Activated CD8-positive, alpha-beta memory T cell treated with anti-CD3 and anti-CD28 coated beads, Interleukin-2, amount 10 ng/mL, durations not matched to agents 7 days and 5 days (primary cell): ENCODE results near the gene DR1. TPM values are rescaled to one million over a fixed set of nuclear protein-coding genes. Genes with fewer than 3 reads are reported as not detected.
"Not testable (repeated sequence)": the region's sequence is repeated elsewhere in the genome, so short reads cannot be mapped to it uniquely, and the experiment has no call there.

Experiments
- ATAC-seq: fragments of 150-1000 bp; cut with Tn5 transposase; one replicate; pipeline ENCODE4 v1.10.0; 2021; ENCODE audit warnings: moderate library complexity
- CTCF ChIA-PET: fragments of 350-600 bp; sonication (Branson Sonifier 250); formaldehyde crosslinking; loops from one replicate; lab custom pipeline; 2021; ENCODE audit warnings: antibody characterized with exemption; lab: Charles Lee
- DNase-seq: peaks from one replicate; pipeline ENCODE4 v3.0.0-alpha.2; 2020
- H3K27ac Mint-ChIP-seq: one replicate; pipeline ENCODE4 v1.8.0; 2021; ENCODE audit warnings: mild to moderate bottlenecking, mixed read lengths
- H3K27me3 Mint-ChIP-seq: one replicate; pipeline ENCODE4 v1.8.0; 2021; ENCODE audit warnings: mixed read lengths
- H3K36me3 Mint-ChIP-seq: one replicate; pipeline ENCODE4 v1.8.0; 2021; ENCODE audit warnings: mild to moderate bottlenecking, mixed read lengths
- H3K4me1 Mint-ChIP-seq: one replicate; pipeline ENCODE4 v1.8.0; 2021; ENCODE audit warnings: mixed read lengths
- H3K4me3 Mint-ChIP-seq: one replicate; pipeline ENCODE4 v1.8.0; 2021; ENCODE audit warnings: mild to moderate bottlenecking, moderate library complexity, mixed read lengths
- H3K9me3 Mint-ChIP-seq: one replicate; pipeline ENCODE4 v1.8.0; 2022; ENCODE audit warnings: low read depth, mixed read lengths
- total RNA-seq, 2 experiments: library from RNA; stranded (reverse); gene quantifications; one replicate each; pipeline ENCODE4 v1.2.3, GENCODE V29; 2021

The DR1 gene
- total RNA-seq, 2 experiments from 2014 or later = 87.5 to 106 TPM

DNA sequence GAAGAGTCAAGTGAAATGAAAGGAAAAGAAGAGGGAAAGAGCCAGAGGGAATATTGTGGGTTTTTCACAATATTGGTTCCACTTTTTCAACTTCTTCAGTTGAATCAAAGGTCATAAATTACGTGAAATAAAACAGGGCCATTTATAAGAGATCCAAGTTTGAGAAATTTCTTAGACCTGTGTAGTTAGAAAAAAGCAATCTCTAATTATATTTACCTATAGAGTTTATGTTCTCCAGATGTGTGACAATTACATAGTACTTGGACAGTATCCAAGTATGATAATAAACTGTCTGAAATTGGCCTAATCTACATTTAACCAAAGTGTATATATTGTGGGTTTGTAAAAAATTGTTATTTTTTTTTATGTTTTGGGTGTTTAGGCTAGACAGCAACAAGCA, 14.4 kb downstream of the DR1 start:
- peaks cover 69% of the 10 kb centered on the region for H3K36me3 Mint-ChIP-seq
- no peak overlapping the region for H3K4me3 Mint-ChIP-seq
- no peaks in the 10 kb centered on the region for H3K9me3 Mint-ChIP-seq
- CTCF ChIA-PET = interaction anchor here (2.8 kb wide), 1 partner anchor 56 kb away, joined by 7 read pairs; no protein-coding TSS in a partner anchor
- H3K27ac Mint-ChIP-seq = no peak overlapping the region
- no peaks in the 10 kb centered on the region for H3K27me3 Mint-ChIP-seq
- peaks cover 43% of the 10 kb centered on the region for H3K4me1 Mint-ChIP-seq
- no peak for DNase-seq
- ATAC-seq = no peak

DNA sequence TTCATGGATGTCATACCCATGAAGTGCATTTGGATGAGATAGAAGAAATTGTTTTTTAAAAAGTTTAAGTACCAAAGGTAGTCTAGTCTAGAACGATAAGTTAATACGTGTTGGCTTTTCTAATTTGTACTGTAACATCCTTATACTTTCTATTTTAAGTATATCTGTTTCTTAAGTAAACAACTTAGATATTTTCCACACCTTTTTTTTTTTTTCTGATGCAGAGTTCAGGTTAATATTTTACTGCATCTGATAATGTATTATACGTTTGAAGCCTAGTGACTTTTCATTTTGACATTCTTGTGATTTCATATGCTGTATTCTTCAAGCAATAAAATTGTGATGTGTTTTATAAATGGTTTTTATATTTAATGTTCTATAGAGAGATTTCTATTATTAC, 16.5 kb downstream of the DR1 start:
- no peak overlapping the region for H3K27ac Mint-ChIP-seq
- no peak overlapping the region for H3K4me3 Mint-ChIP-seq
- CTCF ChIA-PET = no interaction called here
- ATAC-seq = no peak
- peaks cover 33% of the 10 kb centered on the region for H3K4me1 Mint-ChIP-seq
- H3K9me3 Mint-ChIP-seq = no peaks in the 10 kb centered on the region
- H3K36me3 Mint-ChIP-seq = peaks cover 57% of the 10 kb centered on the region
- no peak for DNase-seq
- no peaks in the 10 kb centered on the region for H3K27me3 Mint-ChIP-seq

DNA sequence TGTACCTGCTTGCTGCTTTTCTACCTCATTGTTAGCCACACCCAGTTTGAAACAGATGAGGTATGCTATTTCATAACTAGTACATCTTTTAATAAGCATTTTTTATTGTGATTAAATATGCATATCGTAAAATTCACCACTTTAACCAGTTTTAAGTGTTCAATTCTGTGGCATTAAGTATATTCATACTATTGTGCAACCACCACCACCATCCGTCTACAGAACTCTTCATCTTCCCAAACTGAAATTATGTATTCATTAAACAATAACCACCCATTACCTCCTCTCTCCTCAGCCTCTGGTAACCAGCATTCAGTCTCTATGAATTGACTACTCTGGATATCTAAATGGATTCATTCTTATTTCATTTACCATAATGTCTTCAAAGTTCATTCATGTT, 20.1 kb downstream of the DR1 start:
- ATAC-seq (no peak), DNase-seq (no peak)
- Mint-ChIP-seq H3K9me3 (no peaks in the 10 kb centered on the region), H3K27ac (no peak overlapping the region), H3K27me3 (no peaks in the 10 kb centered on the region), H3K4me1 (peaks cover 6% of the 10 kb centered on the region), H3K4me3 (no peak overlapping the region), H3K36me3 (peaks cover 50% of the 10 kb centered on the region)
- CTCF ChIA-PET = no interaction called here

DNA sequence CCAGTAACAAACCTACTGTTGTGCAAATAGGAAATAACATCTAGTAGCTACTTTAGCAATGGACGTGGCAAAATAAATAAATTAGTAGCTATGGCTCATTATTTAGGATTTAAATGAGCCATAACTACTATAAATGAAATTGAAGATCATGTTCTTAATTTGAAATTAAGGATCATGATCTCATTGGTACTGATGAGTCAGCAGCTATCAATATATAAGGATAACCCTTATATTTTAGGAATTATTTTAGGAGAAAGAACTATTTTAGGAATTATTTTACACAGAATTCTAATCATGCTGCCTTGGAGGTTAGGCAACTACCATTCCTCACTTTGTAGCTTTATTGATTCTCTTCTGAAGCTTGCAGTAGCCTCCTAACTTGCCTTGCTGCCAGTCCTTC, 24.0 kb downstream of the DR1 start:
- Mint-ChIP-seq H3K27me3 (no peaks in the 10 kb centered on the region), H3K27ac (no peak overlapping the region), H3K9me3 (peaks cover 2% of the 10 kb centered on the region), H3K4me1 (no peaks in the 10 kb centered on the region), H3K4me3 (no peak overlapping the region), H3K36me3 (peaks cover 49% of the 10 kb centered on the region)
- no peak for DNase-seq
- CTCF ChIA-PET = interaction anchor here (1.1 kb wide), 1 partner anchor 60 kb away, joined by 3 read pairs; no protein-coding TSS in a partner anchor
- no peak for ATAC-seq

DNA sequence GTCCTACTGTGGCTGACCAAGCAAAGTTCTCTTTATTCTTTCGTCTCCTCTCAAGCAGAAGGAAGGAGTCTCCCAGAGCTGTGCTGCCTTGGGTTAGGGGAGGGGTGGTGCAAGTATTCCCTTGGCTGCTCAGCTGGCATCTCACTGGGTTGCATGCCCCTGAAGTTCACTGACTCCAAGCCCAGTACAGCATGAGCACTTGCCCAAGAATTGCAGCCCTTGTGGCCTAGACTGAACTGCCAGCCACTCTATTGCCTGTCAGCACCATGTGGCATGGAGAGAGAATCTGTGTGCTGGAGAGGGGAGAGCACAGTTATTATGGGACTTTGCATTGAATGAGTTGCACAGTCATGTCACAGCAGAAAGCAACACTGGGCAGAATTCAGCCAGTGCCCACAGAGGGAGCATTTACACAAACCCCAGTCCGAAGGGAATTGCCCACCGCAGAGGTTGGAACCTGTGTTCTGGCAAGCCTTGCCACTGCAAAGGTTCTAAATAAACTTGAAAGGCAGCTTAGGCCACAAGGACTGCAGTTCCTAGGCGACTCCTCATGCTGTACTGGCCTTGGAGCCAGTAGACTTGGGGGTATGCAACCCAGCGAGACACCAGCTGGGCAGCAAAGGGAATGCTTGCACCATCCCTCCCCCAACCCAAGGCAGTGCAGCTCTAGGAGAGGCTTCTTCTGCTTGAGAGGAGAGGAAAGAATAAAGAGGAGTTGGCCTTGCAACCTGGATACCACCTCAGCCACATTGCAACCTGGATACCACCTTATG, 28.8 kb downstream of the DR1 start:
- no peaks in the 10 kb centered on the region for H3K4me1 Mint-ChIP-seq
- H3K27me3 Mint-ChIP-seq = no peaks in the 10 kb centered on the region
- H3K9me3 Mint-ChIP-seq = peaks cover 12% of the 10 kb centered on the region
- no peak for DNase-seq
- H3K27ac Mint-ChIP-seq = no peak overlapping the region
- CTCF ChIA-PET = no interaction called here
- no peak overlapping the region for H3K4me3 Mint-ChIP-seq
- no peak for ATAC-seq
- H3K36me3 Mint-ChIP-seq = peaks cover 44% of the 10 kb centered on the region

DNA sequence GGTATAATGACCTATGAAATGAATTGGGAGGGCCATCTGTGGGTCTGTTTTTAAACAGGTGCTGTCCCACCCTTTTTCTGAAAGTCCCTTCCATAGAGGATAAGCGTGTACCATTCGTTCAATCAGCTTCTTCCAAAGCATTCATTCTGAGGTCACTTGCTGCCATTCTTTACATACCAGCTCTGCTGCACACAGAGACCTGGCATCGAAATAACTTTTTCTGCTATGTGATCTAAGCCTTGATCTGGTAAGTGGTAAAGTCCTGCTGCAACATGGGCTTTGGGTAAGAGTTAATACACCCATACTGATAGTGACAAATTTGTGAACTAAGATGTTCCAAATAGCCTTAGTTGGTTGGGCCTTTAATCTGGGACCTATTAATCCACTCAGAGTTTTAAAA, 38.9 kb downstream of the DR1 start:
- ATAC-seq = no peak
- Mint-ChIP-seq H3K9me3 (peaks cover 11% of the 10 kb centered on the region), H3K36me3 (peaks cover 11% of the 10 kb centered on the region), H3K27me3 (peaks cover 2% of the 10 kb centered on the region), H3K4me1 (no peaks in the 10 kb centered on the region), H3K27ac (no peak overlapping the region), H3K4me3 (no peak overlapping the region)
- CTCF ChIA-PET = interaction anchor here (0.9 kb wide), 1 partner anchor 8 kb away, joined by 3 read pairs; no protein-coding TSS in a partner anchor
- no peak for DNase-seq

DNA sequence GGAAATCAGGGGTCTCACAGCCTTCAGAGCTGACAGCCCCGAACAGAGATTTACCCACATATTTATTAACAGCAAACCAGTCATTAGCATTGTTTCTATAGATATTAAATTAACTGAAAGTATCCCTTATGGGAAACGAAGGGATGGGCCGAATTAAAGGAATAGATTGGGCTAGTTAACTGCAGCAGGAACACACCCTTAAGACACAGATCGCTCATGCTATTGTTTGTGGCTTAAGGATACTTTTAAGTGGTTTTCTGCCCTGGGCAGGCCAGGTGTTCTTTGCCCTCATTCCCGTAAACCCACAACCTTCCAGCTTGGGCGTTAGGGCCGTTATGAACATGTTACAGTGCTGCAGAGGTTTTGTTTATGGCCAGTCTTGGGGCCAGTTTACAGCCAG, 40.6 kb downstream of the DR1 start:
- H3K4me1 Mint-ChIP-seq, ATAC-seq, H3K9me3 Mint-ChIP-seq, H3K27ac Mint-ChIP-seq, H3K4me3 Mint-ChIP-seq, DNase-seq, H3K27me3 Mint-ChIP-seq, CTCF ChIA-PET: not testable (repeated sequence)
- H3K36me3 Mint-ChIP-seq = peaks cover 11% of the 10 kb centered on the region

DNA sequence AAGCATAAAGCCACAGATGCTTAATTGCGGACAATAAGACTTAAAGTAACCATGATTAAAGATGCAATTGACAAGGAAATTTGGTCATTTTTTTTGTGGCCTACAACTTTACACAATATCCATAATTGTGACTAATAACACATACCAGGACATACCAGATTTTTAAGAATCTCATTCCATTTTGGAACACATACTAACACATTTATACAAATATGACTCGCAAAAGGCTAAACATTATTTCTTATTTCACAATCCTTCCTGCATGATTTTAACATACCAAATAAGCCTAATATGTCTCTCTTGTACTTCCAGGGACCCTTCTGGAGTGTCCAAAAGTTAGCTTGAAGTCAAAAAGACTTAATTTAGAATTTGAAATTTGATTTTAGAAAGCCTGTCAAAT, 48.8 kb downstream of the DR1 start:
- Mint-ChIP-seq H3K4me1 (no peaks in the 10 kb centered on the region), H3K9me3 (no peaks in the 10 kb centered on the region), H3K27me3 (peaks cover 5% of the 10 kb centered on the region), H3K4me3 (no peak overlapping the region), H3K36me3 (no peaks in the 10 kb centered on the region), H3K27ac (no peak overlapping the region)
- no peak for ATAC-seq
- CTCF ChIA-PET = no interaction called here
- DNase-seq = no peak

DNA sequence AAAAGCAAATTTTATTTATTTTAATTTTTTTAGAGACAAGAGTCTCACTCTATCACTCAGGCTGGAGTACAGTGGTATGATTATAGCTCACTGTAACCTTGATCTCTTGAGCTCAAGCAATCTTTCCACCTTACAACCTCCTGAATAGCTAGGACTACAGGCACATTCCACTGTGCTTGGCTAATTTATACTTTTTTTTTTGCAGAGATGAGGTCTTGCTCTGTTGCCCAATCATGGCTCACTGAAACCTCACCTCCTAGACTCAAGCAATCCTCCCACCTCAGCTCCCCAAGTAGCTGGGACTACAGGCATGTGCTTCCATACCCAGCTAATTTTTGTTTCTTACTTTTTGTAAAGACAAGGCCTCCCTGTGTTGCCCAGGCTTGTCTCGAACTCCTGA, 49.5 kb downstream of the DR1 start:
- CTCF ChIA-PET = no interaction called here
- ATAC-seq = no peak
- Mint-ChIP-seq H3K4me3 (no peak overlapping the region), H3K36me3 (no peaks in the 10 kb centered on the region), H3K9me3 (no peaks in the 10 kb centered on the region), H3K4me1 (no peaks in the 10 kb centered on the region), H3K27ac (no peak overlapping the region), H3K27me3 (peaks cover 2% of the 10 kb centered on the region)
- no peak for DNase-seq

DNA sequence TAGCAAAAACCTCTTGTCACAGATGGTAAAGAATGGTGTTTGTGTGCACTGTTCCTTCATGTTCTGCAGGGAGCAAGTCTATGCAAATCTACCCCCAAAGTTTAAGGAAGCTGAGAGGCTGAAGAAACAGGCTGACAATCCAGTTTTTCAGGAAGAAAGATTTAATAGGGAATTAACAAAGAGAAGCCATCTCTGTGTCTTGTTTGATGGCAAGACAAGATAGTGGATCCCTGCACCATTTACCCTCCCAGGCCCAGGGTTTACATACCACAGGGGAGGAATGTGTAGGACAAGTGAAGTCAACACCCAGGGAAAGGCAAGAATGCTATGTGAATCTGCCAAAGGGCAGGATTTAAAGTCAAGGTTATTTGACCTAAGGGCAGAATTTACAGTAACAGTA, 54.1 kb downstream of the DR1 start:
- Mint-ChIP-seq H3K9me3 (no peaks in the 10 kb centered on the region), H3K36me3 (no peaks in the 10 kb centered on the region), H3K27ac (no peak overlapping the region), H3K4me3 (no peak overlapping the region), H3K27me3 (peaks cover 13% of the 10 kb centered on the region), H3K4me1 (no peaks in the 10 kb centered on the region)
- CTCF ChIA-PET = no interaction called here
- DNase-seq (no peak), ATAC-seq (no peak)

DNA sequence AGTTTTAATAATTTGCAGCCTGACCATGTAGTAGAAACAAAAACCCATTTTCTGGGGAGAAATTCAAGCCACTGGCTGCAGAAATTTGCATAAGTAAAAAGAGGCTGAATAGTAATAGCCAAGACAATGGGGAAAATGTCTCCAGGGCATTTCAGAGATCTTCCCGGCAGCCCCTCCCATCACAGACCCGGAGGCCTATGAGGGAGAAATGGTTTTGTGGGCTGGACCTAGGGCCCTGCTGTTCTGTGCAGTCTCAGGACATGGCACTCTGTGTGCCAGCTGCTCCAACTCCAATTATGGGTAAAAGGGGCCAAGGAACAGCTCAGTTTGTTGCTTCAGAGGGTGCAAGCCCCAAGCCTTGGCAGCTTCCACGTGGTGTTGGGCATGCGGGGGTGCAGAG, 62.5 kb downstream of the DR1 start:
- H3K36me3 Mint-ChIP-seq = peaks cover 2% of the 10 kb centered on the region
- no peak overlapping the region for H3K27ac Mint-ChIP-seq
- CTCF ChIA-PET = no interaction called here
- no peak for DNase-seq
- ATAC-seq = no peak
- no peak overlapping the region for H3K4me3 Mint-ChIP-seq
- peaks cover 6% of the 10 kb centered on the region for H3K9me3 Mint-ChIP-seq
- peaks cover 24% of the 10 kb centered on the region for H3K27me3 Mint-ChIP-seq
- no peaks in the 10 kb centered on the region for H3K4me1 Mint-ChIP-seq

DNA sequence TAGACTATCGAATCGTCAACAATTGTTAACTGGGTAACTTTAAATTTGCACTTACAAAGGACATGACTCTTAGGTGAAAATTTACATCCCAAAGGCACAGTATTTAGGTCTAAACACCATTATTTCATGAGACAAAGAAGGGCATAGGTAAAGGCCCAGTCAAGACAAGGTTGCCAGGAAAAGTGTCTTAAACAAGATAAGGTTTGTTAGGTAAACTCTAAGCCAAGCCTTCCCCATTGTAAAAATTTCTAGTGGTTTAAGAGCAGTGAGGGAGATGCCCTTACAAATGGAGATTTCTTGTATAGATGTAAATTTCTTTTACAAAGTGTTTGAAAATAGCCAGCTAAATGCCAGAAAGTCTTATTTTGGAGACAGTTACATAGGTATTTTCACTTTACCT, 65.3 kb downstream of the DR1 start:
- Mint-ChIP-seq H3K27me3 (peaks cover 17% of the 10 kb centered on the region), H3K4me1 (no peaks in the 10 kb centered on the region), H3K4me3 (no peak overlapping the region), H3K36me3 (peaks cover 2% of the 10 kb centered on the region), H3K27ac (no peak overlapping the region), H3K9me3 (peaks cover 6% of the 10 kb centered on the region)
- DNase-seq (no peak), ATAC-seq (no peak)
- CTCF ChIA-PET = no interaction called here

DNA sequence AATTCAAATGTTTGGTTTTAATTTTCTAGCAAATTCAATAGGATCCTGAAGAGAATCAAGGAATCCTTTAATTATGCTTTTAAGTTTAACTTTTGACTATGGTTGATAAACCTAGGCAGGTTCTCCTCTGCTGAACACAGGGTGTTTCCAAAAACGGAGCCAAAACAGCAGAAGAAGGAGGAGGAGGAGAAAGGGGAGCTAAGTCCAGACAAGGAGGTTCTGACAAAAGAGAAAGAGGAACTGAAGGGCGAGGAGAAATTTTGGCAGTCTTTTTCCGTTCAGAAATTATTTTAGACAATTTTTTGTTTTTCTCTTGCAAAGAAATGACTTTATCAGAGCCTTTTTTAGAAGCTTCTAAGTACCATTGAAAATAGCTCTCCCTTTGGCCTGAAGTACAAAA, 69.0 kb downstream of the DR1 start:
- no peak overlapping the region for H3K4me3 Mint-ChIP-seq
- DNase-seq (no peak), ATAC-seq (no peak)
- no peak overlapping the region for H3K27ac Mint-ChIP-seq
- no peaks in the 10 kb centered on the region for H3K36me3 Mint-ChIP-seq
- no peaks in the 10 kb centered on the region for H3K9me3 Mint-ChIP-seq
- CTCF ChIA-PET = no interaction called here
- peaks cover 22% of the 10 kb centered on the region for H3K27me3 Mint-ChIP-seq
- no peaks in the 10 kb centered on the region for H3K4me1 Mint-ChIP-seq

DNA sequence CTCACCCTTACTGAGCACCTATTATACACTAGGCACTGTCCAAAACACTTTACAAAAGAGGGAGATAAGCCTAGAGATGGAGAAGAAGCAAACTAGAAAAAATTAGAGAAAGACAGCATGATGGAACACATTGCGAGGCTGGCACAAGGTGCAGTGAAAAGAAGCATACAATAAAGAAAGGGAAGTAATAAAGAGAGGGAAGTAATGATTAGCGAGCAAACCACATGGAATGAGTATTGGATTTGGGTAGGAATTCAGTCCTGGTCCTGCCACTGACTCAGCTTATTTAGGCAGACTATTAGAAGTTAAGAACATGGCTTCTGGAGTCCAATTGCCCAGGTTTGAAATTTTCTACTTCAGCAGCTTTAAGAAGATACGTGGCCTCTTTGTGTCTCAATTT, 69.6 kb downstream of the DR1 start:
- Mint-ChIP-seq H3K4me1 (no peaks in the 10 kb centered on the region), H3K9me3 (no peaks in the 10 kb centered on the region), H3K4me3 (no peak overlapping the region), H3K27ac (no peak overlapping the region), H3K27me3 (peaks cover 22% of the 10 kb centered on the region), H3K36me3 (no peaks in the 10 kb centered on the region)
- ATAC-seq (no peak), DNase-seq (no peak)
- CTCF ChIA-PET = no interaction called here
